AG09319 (cell line): Measurements from ENCODE around the gene SPDEF.

Experiments used
- DNase-seq: peaks from one replicate; pipeline ENCODE4 v3.0.0-alpha.2; 2010; ENCODE audit warnings: low read depth; ENCODE audit errors: extremely low read depth
- TF ChIP-seq, protein P1 (sequence below): IDR thresholded peaks from 2 replicates; pipeline ENCODE4 v1.5.1; 2011; ENCODE audit warnings: low read depth, mild to moderate bottlenecking, inconsistent platforms, low read length, moderate library complexity

SPDEF gene

GRCh38 chr6:34589140-34589539, 33.0 kb upstream of the SPDEF start:
- TF ChIP-seq, protein P1, sequence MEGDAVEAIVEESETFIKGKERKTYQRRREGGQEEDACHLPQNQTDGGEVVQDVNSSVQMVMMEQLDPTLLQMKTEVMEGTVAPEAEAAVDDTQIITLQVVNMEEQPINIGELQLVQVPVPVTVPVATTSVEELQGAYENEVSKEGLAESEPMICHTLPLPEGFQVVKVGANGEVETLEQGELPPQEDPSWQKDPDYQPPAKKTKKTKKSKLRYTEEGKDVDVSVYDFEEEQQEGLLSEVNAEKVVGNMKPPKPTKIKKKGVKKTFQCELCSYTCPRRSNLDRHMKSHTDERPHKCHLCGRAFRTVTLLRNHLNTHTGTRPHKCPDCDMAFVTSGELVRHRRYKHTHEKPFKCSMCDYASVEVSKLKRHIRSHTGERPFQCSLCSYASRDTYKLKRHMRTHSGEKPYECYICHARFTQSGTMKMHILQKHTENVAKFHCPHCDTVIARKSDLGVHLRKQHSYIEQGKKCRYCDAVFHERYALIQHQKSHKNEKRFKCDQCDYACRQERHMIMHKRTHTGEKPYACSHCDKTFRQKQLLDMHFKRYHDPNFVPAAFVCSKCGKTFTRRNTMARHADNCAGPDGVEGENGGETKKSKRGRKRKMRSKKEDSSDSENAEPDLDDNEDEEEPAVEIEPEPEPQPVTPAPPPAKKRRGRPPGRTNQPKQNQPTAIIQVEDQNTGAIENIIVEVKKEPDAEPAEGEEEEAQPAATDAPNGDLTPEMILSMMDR = no peak
- DNase-seq = no peak

DNA sequence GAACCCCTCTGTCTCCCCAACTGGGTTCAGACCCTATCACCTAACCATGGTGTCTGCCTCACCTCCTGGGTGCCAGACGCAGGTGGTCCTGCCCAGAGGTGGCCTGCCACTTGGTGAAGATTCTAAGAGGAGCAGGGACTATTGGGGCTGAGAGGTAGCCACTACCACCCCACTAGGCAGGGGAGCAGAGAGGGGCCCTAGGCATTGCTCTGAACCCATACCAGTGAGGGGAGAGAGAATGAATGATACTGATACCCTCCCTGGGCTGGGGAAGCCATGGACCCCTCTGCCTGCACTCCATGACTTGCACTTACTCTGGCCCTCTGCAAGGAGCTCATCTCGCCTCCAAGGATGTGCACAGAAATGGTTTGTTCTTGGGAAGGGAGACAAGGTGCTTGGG, 31.7 kb upstream of the SPDEF start:
- TF ChIP-seq, protein P1 = no peak
- DNase-seq = no peak

GRCh38 chr6:34587325-34587724, 31.2 kb upstream of the SPDEF start:
- DNase-seq = no peak
- TF ChIP-seq, protein P1 = no peak

DNA sequence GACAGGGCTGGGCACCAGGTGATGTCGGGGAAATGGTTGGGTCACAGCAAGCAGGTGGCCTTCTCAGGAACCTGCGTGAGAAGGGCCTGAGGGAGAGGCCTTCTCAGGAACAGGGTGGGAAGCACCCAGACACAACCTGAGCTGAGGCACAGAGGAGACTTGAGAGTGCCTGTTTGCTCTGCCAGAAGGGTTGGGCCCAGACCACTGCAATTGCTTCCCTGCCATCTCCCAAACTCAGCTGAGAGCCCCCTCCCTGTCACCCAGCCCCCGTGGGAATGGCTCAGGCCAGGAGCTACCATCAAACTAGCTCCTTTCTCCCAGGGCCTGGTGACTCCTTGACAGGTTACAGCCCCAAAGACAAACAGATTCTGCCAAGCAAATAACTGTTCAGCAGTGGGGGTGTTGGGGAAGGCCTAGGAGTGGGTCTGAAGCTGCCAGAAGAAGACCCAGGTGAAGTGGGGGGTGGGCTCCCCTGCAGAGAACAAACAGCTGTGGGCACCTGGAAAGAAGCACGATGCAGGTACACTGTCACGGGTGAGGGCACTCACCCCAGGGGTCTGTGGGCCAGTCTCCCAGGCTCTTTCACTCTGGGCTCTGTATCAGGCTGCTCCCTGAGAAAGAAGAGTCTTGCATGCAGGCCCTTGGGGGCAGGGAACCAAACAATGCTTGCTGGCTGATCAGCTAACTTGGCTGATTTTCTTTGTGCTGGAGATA, 30.4 kb upstream of the SPDEF start:
- no peak for DNase-seq
- TF ChIP-seq, protein P1 = no peak

DNA sequence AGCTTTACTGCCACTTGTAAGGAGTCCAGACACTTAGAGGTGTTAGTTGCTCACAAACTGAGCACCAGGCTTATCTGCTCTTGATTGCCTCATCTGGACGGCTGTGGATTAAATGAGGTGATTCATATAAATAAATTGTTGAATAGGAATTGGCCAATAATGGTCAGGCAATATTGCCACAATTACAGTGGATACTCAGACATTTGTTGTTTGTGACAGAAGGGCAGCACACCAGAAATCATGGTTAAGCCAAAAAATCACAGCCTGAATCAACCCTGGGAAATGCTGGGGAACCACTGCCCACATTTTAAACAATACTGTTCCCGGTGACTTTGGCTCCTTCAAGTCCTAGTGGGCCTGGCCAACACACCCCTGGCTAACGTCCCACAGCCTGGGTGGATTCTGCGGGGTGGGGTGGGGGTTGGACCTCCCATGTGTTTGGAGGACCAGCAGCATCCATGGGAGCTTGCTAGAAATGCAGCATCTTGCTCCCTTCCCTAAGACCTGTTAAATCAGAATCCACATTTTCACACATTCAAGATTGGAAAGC, 29.5 kb upstream of the SPDEF start:
- TF ChIP-seq, protein P1 = no peak
- peak; percentile 53 for DNase-seq

DNA sequence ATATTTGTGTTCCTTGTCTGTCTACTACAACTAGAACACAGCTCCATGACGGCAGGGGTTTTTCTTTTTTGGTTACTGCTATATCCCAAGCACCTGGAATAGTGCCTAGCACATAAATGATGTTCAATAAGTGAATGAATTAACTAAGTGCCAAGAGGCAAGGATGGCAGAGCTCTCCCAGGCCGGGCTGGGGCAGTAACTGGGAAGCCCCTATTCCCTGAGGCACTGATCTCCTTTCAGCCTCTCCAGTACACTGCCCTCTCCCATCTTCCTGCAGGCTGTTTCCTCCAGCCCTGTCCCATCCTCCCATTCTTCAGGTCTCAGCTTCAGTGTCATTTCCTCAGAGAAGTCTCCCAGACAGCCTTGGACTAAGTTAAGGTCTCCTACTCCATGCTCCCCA, 29.0 kb upstream of the SPDEF start:
- no peak for DNase-seq
- TF ChIP-seq, protein P1 = no peak

- DNase-seq = no peak
- TF ChIP-seq, protein P1 = no peak
These were observed 28.6 kb upstream of the SPDEF start for GRCh38 chr6:34584694-34585093.
